ENCODE measurements around the gene PTPRCAP. TPM values are rescaled to one million over a fixed set of nuclear protein-coding genes. Genes with fewer than 3 reads are reported as not detected.

PTPRCAP gene
- total RNA-seq, 4 donors from 2014 or later = 13.2 to 78.9 (median 53.9) TPM

- intact Hi-C loops (cut with DNase I; ENCODE audit: low total_unique reads) = no loop called here
- WGBS, 2 donors (ENCODE audit: low coverage in 1 of 2) = 91 to 100% methylated on average over 1 to 33 of the region's 34 CpGs
- no peak for DNase-seq
- in situ Hi-C loops (cut with MboI; ENCODE audit: low pct_ligation_motif_present in 1 of 4, low pct_unique_long_range_greater_than_20kb in 1 of 4, low sequenced_read_pairs in 3 of 4) = no loop called here
- no peaks in the 10 kb centered on the region for H3K27me3 ChIP-seq
- H3K36me3 ChIP-seq = no peaks in the 10 kb centered on the region
- H3K4me3 ChIP-seq = no peak overlapping the region
- H3K27ac ChIP-seq = no peak overlapping the region
- peaks cover 19 to 25% (median 23%) of the 10 kb centered on the region in 4 donors for H3K4me1 ChIP-seq
- H3K9me3 ChIP-seq = no peaks in the 10 kb centered on the region
- TF ChIP-seq POLR2A (IDR thresholded peaks at IDR 0.05) = no peak
- no peak for TF ChIP-seq POLR2AphosphoS5 (IDR thresholded peaks at IDR 0.05)
- TF ChIP-seq, protein P1, sequence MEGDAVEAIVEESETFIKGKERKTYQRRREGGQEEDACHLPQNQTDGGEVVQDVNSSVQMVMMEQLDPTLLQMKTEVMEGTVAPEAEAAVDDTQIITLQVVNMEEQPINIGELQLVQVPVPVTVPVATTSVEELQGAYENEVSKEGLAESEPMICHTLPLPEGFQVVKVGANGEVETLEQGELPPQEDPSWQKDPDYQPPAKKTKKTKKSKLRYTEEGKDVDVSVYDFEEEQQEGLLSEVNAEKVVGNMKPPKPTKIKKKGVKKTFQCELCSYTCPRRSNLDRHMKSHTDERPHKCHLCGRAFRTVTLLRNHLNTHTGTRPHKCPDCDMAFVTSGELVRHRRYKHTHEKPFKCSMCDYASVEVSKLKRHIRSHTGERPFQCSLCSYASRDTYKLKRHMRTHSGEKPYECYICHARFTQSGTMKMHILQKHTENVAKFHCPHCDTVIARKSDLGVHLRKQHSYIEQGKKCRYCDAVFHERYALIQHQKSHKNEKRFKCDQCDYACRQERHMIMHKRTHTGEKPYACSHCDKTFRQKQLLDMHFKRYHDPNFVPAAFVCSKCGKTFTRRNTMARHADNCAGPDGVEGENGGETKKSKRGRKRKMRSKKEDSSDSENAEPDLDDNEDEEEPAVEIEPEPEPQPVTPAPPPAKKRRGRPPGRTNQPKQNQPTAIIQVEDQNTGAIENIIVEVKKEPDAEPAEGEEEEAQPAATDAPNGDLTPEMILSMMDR (IDR thresholded peaks at IDR 0.05) = no peak
- TF ChIP-seq EP300 (IDR thresholded peaks at IDR 0.05; ENCODE audit: low read depth) = no peak
Measured at GRCh38 chr11:67423891-67424613, 13.4 kb downstream of the PTPRCAP start.

GRCh38 chr11:67423466-67423865 lies 14.0 kb downstream of the PTPRCAP start:
- peaks cover 18 to 22% (median 19%) of the 10 kb centered on the region in 4 donors for H3K4me1 ChIP-seq
- no peak overlapping the region for H3K27ac ChIP-seq
- no peaks in the 10 kb centered on the region for H3K27me3 ChIP-seq
- no peaks in the 10 kb centered on the region for H3K9me3 ChIP-seq
- H3K4me3 ChIP-seq = no peak overlapping the region
- TF ChIP-seq POLR2A (IDR thresholded peaks at IDR 0.05) (no peak), EP300 (IDR thresholded peaks at IDR 0.05; ENCODE audit: low read depth) (no peak), POLR2AphosphoS5 (IDR thresholded peaks at IDR 0.05) (no peak)
- TF ChIP-seq, protein P1 (IDR thresholded peaks at IDR 0.05) = no peak
- no peak for DNase-seq
- intact Hi-C loops (cut with DNase I; ENCODE audit: low total_unique reads) = no loop called here
- H3K36me3 ChIP-seq = no peaks in the 10 kb centered on the region
- in situ Hi-C loops (cut with MboI; ENCODE audit: low pct_ligation_motif_present in 1 of 4, low pct_unique_long_range_greater_than_20kb in 1 of 4, low sequenced_read_pairs in 3 of 4) = no loop called here
- 100% methylated on average over 13 of the region's 13 CpGs; no CpG with 5 or more reads in 1 of the 2 donors for WGBS, 2 donors (ENCODE audit: low coverage in 1 of 2)

DNA sequence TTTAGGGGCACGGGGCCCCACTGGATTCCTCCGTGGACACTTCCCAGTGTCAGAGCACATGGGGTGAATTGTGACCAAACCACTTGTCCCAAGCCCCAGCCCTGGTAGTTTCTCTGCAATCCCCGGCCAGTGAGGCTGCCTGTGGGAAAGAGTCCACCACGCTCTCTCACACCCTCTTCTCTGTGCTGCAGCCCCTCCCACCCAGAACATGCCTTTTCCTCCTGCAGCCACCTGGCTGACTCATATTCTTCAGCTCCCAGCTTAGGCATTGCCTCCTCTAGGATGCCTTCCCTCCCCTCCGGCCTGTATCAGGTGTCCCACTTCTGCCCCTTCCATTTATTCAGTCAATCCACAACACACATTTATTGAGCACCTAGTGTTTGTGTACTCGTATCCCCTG lies 14.6 kb downstream of the PTPRCAP start:
- H3K4me1 ChIP-seq = peaks cover 18 to 22% (median 19%) of the 10 kb centered on the region in 4 donors
- H3K36me3 ChIP-seq = no peaks in the 10 kb centered on the region
- H3K27ac ChIP-seq = no peak overlapping the region
- no peak for DNase-seq
- H3K9me3 ChIP-seq = no peaks in the 10 kb centered on the region
- TF ChIP-seq EP300 (IDR thresholded peaks at IDR 0.05; ENCODE audit: low read depth) = no peak
- TF ChIP-seq POLR2AphosphoS5 (IDR thresholded peaks at IDR 0.05) = no peak
- TF ChIP-seq POLR2A (IDR thresholded peaks at IDR 0.05) = no peak
- WGBS, 2 donors (ENCODE audit: low coverage in 1 of 2) = 58 to 80% methylated on average over 1 to 6 of the region's 6 CpGs
- intact Hi-C loops (cut with DNase I; ENCODE audit: low total_unique reads) (no loop called here), in situ Hi-C loops (cut with MboI; ENCODE audit: low pct_ligation_motif_present in 1 of 4, low pct_unique_long_range_greater_than_20kb in 1 of 4, low sequenced_read_pairs in 3 of 4) (no loop called here)
- H3K4me3 ChIP-seq = no peak overlapping the region
- no peaks in the 10 kb centered on the region for H3K27me3 ChIP-seq

DNA sequence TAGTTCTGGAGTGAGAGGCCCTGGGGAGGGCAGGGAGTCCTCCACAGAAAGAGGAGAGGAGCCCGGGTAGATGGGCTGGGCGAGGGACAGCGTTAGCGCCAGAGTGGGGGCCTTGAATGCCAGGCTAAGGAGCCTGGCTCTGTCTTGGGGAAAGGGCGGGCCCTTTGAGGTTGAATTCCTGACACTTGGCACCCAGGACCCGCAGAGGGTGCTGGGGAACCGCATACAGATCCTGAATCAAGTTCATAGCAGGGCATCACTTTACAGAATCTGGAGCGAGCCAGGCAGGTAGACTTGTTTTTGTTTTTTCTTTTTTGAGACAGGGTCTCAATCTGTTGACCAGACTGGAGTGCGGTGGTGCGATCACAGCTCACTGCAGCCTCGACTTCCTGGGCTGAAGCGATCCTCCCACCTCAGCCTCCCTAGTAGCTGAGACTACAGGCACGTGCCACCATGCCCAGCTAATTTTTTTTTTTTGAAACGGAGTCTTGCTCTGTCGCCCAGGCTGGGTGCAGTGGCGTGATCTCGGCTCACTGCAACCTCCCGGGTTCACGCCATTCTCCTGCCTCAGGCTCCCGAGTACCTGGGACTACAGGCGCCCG lies 16.0 kb downstream of the PTPRCAP start:
- in situ Hi-C loops (cut with MboI; ENCODE audit: low pct_ligation_motif_present in 1 of 4, low pct_unique_long_range_greater_than_20kb in 1 of 4, low sequenced_read_pairs in 3 of 4) (no loop called here), intact Hi-C loops (cut with DNase I; ENCODE audit: low total_unique reads) (no loop called here)
- H3K4me3 ChIP-seq = peak overlapping the region in 3 of 4 donors; percentile 52 to 79 (median 58)
- H3K36me3 ChIP-seq = no peaks in the 10 kb centered on the region
- H3K27ac ChIP-seq = peak overlapping the region; percentile 88 to 97 (median 93)
- TF ChIP-seq POLR2A (IDR thresholded peaks at IDR 0.05) (no peak), EP300 (IDR thresholded peaks at IDR 0.05; ENCODE audit: low read depth) (no peak), POLR2AphosphoS5 (IDR thresholded peaks at IDR 0.05) (no peak)
- TF ChIP-seq, protein P1 (IDR thresholded peaks at IDR 0.05) = no peak
- WGBS, 2 donors (ENCODE audit: low coverage in 1 of 2) = 66 to 85% methylated on average over 5 to 22 of the region's 22 CpGs
- peaks cover 13 to 23% (median 14%) of the 10 kb centered on the region in 4 donors for H3K4me1 ChIP-seq
- H3K9me3 ChIP-seq = no peaks in the 10 kb centered on the region
- no peak for DNase-seq
- H3K27me3 ChIP-seq = no peaks in the 10 kb centered on the region

Measured in transverse colon (tissue), 4 donors.